NCI-H2196 (cell line): ENCODE results near the gene SRCIN1.
A peak's percentile ranks its signal among the peaks of the same experiment; 100 is the strongest.

ENCODE experiments used
- DNase-seq: peaks from one replicate; lab custom pipeline; 2025; ENCODE audit not compliant: unreplicated experiment; lab: John Stamatoyannopoulos, UW

SRCIN1 gene

DNA sequence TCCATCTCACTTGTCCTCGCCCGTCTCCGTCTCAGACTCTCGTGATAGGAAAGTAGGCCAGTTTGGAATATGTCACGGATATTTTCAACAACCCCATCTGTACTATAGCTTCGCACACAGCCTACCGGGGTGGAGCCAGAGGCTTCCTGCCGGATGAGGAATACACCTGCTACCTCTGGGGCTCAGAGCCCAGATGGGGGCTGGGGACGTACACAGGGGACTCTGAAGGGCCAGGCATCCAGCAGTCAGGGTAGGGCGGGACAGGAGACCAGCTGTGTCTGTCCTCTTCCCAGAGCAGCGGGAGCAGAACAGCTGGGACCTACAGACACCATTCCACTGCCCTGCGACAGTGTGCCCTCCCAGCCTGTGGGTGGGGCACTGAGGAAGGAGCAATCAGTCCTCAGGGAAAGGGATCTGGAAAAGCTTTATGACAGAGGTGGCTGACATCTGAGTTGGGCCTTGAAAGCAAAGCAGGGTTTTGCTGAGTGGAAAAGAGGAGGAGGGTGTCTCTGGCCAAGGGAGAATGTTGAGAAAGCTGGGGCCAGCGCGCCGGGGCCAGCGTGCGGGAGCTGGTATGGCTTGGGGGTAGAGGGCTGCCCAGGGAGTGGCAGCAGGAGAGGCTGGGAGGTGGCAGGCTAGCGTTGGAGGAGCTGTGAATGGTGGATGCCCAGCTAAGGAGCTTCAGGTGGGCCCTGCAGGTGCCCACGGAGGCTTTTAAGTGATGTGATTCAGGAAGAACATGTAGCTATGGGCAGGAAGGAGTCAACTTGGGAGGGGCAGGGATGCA is 11.5 kb upstream of the SRCIN1 start:
- peak; percentile 36 for DNase-seq

- no peak for DNase-seq
Observed at GRCh38 chr17:38616361-38616760, 10.6 kb upstream of the SRCIN1 start.

DNA sequence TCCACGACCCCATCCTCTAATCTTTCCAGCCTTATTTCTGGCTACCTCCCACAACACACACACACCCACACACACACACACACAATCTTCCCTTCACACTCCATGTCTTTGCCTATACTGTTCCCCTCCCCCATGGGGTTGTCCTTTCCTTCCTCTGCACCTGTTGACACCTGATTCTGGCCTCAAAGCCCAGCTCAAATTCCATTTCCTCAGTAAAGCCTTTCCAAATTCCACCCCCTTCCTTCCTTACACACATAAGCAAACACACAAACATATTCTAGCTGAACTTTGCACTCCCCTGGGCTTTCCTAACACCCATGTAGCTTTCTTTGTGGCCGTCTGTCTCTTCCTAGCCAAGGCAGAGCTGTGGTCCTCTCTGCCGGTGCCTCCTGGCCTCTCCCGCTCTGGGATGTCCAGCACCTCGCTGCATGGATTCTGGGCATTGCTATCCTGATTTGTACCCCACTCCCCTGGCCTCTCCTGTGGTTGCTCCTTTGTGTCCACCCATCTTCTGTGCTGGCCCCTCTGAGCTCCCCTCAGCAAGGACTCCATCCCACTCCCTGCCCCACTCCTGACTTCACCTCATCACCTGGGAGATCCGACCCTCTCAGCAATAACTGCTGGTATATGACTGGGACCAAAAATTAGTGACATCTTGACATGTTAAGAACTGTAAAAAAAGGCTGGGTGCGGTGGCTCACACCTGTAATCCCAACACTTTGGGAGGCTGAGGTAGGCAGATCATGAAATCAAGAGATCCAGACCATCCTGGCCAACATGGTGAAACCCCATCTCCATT is 8.4 kb upstream of the SRCIN1 start:
- peak; percentile 38 for DNase-seq

DNA sequence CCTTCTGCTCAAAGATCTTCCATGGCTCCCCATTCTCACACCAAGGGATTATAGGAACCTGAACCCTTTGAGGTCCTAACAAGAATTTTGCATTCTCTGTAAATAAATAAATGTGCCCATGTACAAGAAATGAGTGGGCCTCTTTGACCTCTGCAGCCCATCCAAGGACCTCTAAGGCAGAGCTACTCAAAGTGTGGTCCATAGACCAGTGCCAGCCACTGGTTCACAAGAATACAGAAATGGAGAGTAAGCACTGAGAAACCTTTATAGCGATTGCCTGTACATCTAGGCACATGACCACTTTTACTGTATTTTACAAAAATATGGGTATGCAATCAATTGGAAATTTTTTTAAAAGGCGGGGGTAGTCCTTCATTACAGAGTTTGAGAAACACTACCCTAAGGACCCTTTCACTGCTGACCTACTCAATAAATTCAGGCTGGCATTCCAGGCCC is 7.8 kb upstream of the SRCIN1 start:
- DNase-seq = no peak

- no peak for DNase-seq
Observed at GRCh38 chr17:38611872-38612376, 6.2 kb upstream of the SRCIN1 start.

DNA sequence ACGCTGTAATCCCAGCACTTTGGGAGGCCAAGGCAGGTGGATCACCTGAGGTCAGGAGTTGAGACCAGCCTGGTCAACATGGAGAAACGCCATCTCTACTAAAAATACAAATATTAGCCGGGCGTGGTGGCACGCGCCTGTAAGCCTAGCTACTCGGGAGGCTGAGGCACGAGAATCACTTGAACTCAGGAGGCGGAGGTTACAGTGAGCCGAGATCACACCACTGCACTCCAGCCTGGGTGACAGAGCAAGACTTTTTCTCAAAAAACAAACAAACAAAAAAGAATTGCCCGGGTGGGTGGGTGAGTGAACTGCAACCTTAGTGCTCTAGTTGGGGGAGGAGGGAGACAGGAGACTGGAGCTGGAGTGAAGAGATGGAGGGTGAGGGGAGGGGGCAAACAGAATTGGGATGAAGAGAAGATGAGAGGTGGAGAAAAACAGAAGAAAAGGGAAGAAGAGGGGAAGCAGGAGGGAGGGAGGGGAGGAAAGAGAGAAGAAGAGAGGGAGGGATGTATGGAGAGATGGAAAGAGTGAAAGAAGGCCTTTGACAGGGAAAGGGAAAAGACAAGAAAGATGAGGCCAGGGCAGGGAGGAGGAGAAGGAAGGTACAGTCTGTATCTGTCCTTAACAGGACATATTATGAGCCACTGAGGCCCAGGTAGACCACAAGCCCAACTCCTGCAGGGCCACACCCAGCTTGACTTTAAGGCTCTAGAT is 5.5 kb upstream of the SRCIN1 start:
- no peak for DNase-seq

DNA sequence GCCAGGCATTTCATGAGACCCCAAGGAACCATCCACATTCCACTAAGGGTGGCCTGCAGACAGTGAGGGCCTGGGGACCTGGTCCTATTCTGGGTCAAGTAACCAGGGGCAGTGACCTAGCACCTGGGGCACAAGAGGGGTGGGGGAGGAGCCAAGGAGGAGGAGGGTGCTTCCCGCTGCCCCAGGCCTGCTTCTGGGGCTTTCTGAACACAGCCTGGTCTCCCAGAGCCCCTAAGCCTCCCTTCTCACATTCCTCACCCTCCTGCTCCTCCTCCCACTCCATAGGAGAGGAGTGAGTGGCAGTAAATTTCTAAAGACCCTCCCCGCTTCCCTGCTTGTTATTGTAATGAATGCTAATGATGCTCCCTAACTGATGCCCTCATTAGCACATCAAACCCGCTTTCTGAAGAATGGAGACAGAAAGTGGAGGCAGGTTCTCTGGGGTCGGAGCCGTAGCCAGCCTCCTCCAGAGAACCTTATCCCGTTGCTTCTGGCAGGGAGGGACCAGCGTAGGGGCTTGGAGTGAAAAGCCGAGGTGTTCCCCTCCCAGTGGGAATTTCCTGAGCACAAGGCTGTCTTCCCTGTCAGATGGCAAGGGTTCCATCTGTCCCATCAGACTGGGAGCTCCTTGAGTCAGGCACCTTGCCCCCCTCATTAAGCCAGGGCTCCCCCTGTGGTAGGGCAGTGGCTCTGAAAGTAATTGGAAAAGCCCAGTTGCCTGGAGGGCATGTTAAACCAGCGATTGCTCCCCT is 3.7 kb upstream of the SRCIN1 start:
- DNase-seq = no peak

DNA sequence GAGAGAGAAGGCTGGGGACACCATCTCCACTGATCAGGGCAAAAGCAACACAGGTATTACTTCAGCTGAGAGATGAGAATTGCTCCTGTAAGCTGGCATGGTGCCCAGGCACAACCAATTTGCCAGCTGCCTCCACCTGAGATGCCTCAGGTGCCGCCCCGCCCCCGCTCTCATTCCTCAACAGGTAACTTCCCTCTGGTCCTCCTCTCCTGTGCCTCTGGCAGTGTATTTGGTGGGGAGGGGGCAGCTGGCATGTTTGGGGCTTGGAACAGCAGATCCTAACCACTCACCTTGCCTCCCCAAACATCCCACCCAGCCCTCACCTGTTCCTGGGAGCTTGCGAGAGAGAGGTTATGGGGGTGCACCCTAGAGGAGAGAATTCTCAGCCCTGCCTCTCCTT is 2.9 kb upstream of the SRCIN1 start:
- peak; percentile 36 for DNase-seq

DNA sequence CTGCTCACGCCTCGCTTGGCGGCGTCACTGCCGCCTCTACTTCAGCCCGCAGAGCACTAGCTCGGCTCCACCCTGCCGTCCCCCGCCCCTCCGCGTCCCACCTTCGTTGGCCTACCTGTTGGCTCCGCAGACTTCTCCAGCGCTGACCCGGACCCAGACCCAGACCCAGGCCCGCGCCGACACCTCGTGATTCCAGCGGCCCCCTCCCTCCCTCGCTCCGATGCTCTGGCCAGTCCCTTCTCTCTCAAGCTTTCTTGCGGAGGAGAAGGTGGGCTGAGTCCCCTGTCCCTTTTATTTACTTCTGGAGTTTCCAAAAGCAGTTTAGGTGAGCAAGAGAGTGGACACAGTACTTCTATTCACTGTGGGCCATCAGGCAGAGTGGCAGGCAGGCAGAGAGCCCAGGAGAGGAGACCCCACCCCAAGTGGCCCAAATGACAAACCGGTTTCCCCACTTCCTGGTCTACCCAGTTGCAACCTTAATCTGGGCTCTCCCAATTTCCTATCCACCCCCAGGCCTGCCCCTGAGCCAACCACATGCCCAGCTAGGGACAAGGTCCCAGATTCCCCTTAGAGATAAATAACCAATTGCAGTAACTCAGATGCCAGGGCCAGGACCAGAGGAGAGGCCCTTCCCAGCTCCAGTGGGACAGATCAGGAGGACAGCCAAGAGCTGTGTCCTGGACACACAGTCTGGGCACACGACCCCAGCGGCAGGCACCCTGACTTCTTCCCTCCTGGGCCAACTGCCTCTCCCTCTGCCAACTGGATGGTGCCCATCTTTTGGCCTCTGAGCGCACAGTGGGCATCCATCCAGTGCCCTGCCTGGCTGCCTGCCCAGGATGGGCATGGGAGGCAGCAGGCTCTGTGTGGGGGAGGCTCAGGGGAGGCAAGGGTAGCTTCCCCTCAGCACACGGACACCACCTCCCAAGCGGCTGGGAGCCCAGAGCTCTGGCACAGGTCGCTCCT is 1.2 kb upstream of the SRCIN1 start:
- peak; percentile 60 for DNase-seq

DNA sequence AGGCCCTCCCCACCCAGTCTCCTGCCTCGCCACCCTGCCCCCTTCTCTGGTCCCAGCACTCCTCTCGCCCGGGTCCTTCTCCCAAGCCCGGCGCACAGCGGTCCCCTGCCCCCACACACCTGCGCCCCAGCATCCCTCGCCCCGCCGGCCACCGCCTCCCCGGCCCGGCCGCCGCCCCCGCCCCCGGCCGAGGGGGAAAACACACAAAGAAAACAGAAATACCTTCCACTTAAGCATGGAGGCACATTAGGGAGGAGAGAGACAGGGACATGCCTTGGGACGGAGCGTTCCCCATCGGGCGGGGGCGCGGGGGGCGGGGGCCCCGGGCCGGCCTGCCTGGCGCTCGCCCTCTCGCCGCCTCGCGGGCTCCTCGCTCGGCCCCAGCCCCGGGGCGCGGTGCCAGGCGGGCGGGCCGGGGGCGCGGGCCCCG is 326 bp downstream of the SRCIN1 start:
- no peak for DNase-seq

DNA sequence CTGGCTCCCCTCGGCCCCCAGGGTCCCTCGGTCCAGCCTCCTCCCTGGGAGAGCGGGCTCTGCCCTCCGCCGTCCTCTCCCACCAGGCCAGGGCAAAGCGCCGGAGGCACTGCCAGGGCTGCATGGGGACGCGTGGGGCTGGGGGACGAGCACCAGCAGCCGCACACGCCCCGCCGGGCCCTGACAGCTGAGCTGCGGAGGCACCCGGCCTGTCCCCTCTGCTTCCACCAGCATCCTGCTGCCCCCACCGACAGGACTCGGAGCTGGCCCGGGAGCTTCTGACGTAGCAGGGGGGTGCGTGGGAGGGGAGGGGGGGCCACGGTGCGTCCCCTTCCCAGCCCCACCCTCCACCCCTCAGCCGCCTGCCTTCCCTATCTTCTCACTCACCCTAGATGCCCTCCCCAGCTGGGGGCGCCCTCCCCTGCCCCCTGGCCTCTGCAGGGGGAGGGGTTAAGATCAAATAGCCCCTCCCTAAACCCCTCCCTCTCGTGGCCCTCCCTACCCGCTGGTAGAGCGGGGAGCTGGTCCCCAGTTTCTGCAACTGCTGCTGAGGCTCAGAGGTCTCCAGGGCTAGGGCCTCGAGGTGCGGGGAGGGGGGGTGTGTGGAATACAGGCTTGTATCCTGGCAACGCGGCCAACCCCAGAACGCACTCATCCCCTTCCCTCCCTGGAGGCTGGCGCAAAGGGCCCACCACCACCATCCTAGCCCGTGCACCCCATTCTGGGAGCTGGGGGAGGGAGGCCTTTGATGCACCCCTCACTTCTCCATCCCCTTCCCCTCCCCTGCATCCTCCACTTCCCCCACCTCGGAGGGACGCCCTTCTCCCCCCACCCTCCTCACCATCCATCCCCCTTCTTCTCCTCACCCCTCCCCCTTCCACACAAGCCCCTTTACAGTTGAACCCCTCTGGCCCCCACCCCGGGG is 1.0 kb downstream of the SRCIN1 start:
- no peak for DNase-seq

GRCh38 chr17:38603786-38604478 is 1.8 kb downstream of the SRCIN1 start:
- DNase-seq = no peak

DNA sequence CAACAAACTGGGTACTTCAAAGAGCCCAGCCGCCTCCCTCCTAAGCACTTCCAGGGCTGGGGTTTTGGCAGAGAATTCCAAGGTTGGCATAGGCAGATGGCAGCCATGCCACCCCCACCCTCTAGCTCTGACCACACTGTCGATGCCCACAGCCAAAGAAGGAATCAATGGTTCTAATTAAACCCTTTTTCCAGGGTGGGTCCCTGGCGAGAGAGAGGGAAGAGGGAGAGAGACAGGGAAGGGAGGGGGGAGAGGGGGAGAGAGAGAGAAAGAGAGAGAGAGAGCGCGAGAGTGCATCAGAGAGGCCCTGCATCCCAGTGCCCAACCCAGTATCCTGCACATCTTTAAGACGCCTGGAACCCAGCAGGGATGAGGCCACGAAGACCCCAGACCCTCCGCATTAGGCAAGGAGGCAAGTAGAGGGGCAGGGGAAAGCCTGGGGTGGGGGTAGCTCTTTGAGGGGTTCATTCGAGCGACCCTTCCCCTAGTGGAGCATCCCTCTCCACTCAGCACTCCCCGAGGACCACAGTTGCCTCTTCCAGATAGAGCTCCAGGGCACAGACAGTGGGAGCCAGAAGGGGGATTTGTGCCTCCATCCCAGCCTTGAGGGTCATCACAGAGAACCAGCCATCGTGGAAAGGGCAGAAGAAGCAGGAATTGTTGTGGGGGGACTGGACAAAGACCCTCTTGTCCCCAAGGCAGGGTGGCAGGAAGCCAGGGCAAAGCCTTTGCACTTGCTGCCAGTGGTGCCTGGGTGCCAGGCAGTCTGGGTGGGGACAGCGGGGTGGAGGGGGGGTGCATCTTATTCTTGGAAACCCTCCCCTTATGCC is 2.6 kb downstream of the SRCIN1 start:
- no peak for DNase-seq

- no peak for DNase-seq
Observed at GRCh38 chr17:38602453-38602852, 3.3 kb downstream of the SRCIN1 start.

DNA sequence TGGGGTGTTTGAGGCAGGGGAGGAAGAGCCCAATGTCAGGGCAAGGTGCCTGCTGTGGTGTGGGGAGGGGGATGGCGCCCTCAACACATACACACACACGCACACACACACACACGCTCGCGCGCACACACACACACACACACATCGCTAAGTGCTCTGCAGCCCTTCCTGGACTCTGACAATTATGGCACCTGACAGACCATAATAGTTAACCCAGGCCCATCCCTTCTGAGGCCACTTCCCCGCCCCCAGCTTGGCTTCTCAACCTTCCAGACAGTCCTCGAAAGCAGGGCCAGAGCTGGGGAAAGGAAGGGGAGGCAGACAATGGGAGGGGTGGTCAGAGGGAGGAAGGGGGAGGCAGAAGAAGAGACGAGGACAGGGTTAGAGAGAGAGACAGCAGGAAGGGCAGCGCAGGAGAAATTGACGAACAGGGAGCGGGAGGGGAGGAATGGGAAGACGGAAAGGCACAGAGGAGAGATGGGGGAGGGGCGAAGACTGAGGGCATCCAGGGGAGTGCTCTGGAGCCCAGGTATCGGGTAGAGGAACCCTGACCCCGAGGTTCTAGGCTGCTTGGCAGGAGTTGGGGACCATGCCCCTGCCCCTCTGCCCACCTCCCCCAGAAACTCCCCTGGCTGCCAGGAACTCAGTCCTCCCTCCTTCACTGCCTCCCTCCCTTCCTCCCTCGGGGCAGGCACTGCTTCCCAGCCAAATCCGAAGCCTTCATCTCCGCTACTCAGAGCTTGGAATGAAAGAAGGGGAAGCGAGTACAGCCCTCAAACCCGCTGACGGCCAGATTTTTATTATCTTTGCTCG is 4.0 kb downstream of the SRCIN1 start:
- DNase-seq = peak; percentile 66

DNA sequence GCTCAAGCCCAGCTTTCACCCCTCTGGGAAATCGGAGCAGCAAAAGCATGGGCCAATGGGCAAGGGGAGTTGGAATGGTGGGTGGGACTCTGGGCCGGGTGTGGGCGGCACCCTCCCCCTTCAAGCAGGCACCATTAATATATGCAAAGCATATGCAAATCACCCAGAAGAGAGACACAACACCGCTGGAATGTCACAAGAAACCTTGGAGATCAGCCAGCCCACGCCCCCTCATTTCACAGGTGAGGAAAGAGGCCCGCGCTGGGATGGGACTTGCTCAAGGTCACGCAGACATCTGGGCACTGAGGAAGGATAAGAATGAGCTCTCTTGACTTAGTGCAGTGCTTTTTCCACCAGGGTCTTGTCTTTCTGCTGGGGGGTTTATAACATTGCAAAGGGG is 4.8 kb downstream of the SRCIN1 start:
- DNase-seq = no peak
